ENCODE data around the gene MACROD1.
A peak's percentile ranks its signal among the peaks of the same experiment; 100 is the strongest.

The MACROD1 gene

GRCh38 chr11:64085906-64086257, 80.0 kb downstream of the MACROD1 start:
- Mint-ChIP-seq H3K9me3 (no peaks in the 10 kb centered on the region), H3K27me3 (ENCODE audit: low read depth, poor library complexity) (peaks cover 18% of the 10 kb centered on the region)

GRCh38 chr11:64084951-64085710, 80.8 kb downstream of the MACROD1 start:
- no peaks in the 10 kb centered on the region for H3K36me3 Mint-ChIP-seq (ENCODE audit: low read depth)
- H3K27ac Mint-ChIP-seq = no peak overlapping the region
- TF ChIP-seq CTCF (IDR thresholded peaks at IDR 0.05) = no peak
- peak; percentile 43 for DNase-seq
- H3K27me3 Mint-ChIP-seq (ENCODE audit: low read depth, poor library complexity) = peaks cover 18% of the 10 kb centered on the region
- H3K9me3 Mint-ChIP-seq = no peaks in the 10 kb centered on the region
- H3K4me1 Mint-ChIP-seq = peaks cover 41% of the 10 kb centered on the region
- H3K4me3 Mint-ChIP-seq = no peak overlapping the region

More at GRCh38 chr11:64085906-64086257, 80.0 kb downstream of the MACROD1 start:
- H3K4me1 Mint-ChIP-seq = peaks cover 48% of the 10 kb centered on the region
- TF ChIP-seq CTCF (IDR thresholded peaks at IDR 0.05) = no peak
- no peak overlapping the region for H3K27ac Mint-ChIP-seq
- H3K4me3 Mint-ChIP-seq = no peak overlapping the region
- H3K36me3 Mint-ChIP-seq (ENCODE audit: low read depth) = no peaks in the 10 kb centered on the region
- no peak for DNase-seq

GRCh38 chr11:64084146-64084950, 81.6 kb downstream of the MACROD1 start:
- H3K36me3 Mint-ChIP-seq (ENCODE audit: low read depth) = no peaks in the 10 kb centered on the region
- DNase-seq = no peak
- H3K9me3 Mint-ChIP-seq = no peaks in the 10 kb centered on the region
- H3K4me3 Mint-ChIP-seq = no peak overlapping the region
- peaks cover 22% of the 10 kb centered on the region for H3K27me3 Mint-ChIP-seq (ENCODE audit: low read depth, poor library complexity)
- H3K27ac Mint-ChIP-seq = no peak overlapping the region
- peaks cover 34% of the 10 kb centered on the region for H3K4me1 Mint-ChIP-seq
- TF ChIP-seq CTCF (IDR thresholded peaks at IDR 0.05) = no peak

GRCh38 chr11:64083398-64084080, 82.4 kb downstream of the MACROD1 start:
- H3K4me1 Mint-ChIP-seq = peaks cover 38% of the 10 kb centered on the region
- no peak for DNase-seq
- no peak for TF ChIP-seq CTCF (IDR thresholded peaks at IDR 0.05)
- H3K4me3 Mint-ChIP-seq = no peak overlapping the region
- no peaks in the 10 kb centered on the region for H3K9me3 Mint-ChIP-seq
- H3K36me3 Mint-ChIP-seq (ENCODE audit: low read depth) = no peaks in the 10 kb centered on the region
- H3K27me3 Mint-ChIP-seq (ENCODE audit: low read depth, poor library complexity) = peaks cover 22% of the 10 kb centered on the region
- H3K27ac Mint-ChIP-seq = no peak overlapping the region

- DNase-seq = no peak
- no peak overlapping the region for H3K4me3 Mint-ChIP-seq
- H3K9me3 Mint-ChIP-seq = no peaks in the 10 kb centered on the region
- peaks cover 25% of the 10 kb centered on the region for H3K27me3 Mint-ChIP-seq (ENCODE audit: low read depth, poor library complexity)
- H3K27ac Mint-ChIP-seq = peak overlapping the region; percentile 42
- no peak for TF ChIP-seq CTCF (IDR thresholded peaks at IDR 0.05)
- H3K4me1 Mint-ChIP-seq = peaks cover 31% of the 10 kb centered on the region
- H3K36me3 Mint-ChIP-seq (ENCODE audit: low read depth) = no peaks in the 10 kb centered on the region
Measured at GRCh38 chr11:64081745-64082442, 84.0 kb downstream of the MACROD1 start.

Measured in nephron progenitor cell (in vitro differentiated cells).